Uterus (tissue), 2 donors: ENCODE results near the gene ERCC6L2.

ENCODE experiments used
- POLR2A ChIP-seq, 2 donors: fragments of 450-650 bp; IDR thresholded peaks; one replicate each; pipeline ENCODE4 v1.6.1; 2016; ENCODE audit warnings: antibody characterized with exemption in 2 of 2, mild to moderate bottlenecking in 1 of 2, moderate library complexity in 1 of 2
- TF ChIP-seq, protein P1 (sequence below), 4 experiments: fragments of 200-600 bp in 2 of 4; fragments of 450-650 bp in 2 of 4; sonication (generic) in 2 of 4; IDR thresholded peaks; one replicate each; pipeline ENCODE4 v1.5.1; 2016 to 2019; ENCODE audit warnings: antibody characterized with exemption in 4 of 4, mild to moderate bottlenecking in 2 of 4, moderate library complexity in 1 of 4

DNA sequence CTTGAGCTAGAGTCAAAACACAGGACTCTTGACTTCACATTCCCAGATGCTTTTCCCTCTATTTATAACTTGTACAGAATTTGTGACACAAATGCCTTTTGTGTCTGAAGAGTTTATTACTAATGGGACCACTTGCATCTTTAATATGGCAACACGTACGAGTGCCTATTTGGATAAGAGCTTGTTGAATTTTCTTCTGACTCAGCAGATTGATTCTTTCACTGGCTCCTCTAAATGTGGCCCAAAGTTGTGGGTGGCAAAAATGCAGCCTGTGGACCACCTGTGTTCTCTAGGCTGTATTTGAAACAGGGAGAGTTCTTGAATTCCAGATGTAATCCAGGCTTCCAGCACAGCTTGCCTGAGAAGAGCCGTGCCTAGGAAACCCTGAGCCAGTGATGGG lies 34.1 kb upstream of the ERCC6L2 start:
- TF ChIP-seq, protein P1, sequence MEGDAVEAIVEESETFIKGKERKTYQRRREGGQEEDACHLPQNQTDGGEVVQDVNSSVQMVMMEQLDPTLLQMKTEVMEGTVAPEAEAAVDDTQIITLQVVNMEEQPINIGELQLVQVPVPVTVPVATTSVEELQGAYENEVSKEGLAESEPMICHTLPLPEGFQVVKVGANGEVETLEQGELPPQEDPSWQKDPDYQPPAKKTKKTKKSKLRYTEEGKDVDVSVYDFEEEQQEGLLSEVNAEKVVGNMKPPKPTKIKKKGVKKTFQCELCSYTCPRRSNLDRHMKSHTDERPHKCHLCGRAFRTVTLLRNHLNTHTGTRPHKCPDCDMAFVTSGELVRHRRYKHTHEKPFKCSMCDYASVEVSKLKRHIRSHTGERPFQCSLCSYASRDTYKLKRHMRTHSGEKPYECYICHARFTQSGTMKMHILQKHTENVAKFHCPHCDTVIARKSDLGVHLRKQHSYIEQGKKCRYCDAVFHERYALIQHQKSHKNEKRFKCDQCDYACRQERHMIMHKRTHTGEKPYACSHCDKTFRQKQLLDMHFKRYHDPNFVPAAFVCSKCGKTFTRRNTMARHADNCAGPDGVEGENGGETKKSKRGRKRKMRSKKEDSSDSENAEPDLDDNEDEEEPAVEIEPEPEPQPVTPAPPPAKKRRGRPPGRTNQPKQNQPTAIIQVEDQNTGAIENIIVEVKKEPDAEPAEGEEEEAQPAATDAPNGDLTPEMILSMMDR (IDR thresholded peaks at IDR 0.05) = no peak
- TF ChIP-seq POLR2A (IDR thresholded peaks at IDR 0.05) = no peak
